ENCODE results near the gene KCTD19.

DNA sequence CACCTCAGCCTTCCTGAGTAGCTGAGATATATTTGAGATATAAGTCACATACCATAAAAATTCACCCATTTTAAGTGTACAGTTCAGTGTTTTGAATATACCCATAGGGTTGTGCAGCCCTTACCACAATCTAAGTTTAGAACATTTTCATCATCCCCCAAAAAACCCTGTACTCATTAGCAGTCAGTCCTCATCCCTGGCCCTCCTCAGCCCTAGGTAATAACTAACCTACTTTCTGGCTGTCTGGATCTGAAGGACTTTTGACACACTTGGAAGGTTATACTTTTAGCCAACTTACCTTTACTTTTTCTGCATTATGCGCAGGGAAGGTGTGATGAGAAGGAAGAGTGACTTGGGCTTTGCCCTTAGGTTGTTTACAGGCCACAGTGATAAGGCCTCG lies 51.2 kb downstream of the KCTD19 start:
- TF ChIP-seq NFIC (IDR thresholded peaks at IDR 0.05) (no peak), TCF12 (IDR thresholded peaks at IDR 0.05; ENCODE audit: low read depth) (no peak)

Measured in Ishikawa (cell line).